LNCaP clone FGC (cell line): Measurements from ENCODE around the gene KCNN1.

Experiments
- DNase-seq: peaks from one replicate; pipeline ENCODE4 v3.0.0-alpha.2; 2011; ENCODE audit warnings: low read depth
- H3K4me3 ChIP-seq: 2 replicates; pipeline ENCODE4 v1.5.1; 2011; ENCODE audit warnings: mild to moderate bottlenecking, low read depth, low read length, control low read depth
- CTCF ChIP-seq: IDR thresholded peaks from 2 replicates; pipeline ENCODE4 v1.5.1; 2012; ENCODE audit warnings: mild to moderate bottlenecking; ENCODE audit not compliant: control insufficient read depth, insufficient read depth; ENCODE audit errors: extremely low read depth

Gene KCNN1

GRCh38 chr19:17973759-17974158 lies 6.9 kb downstream of the KCNN1 start:
- H3K4me3 ChIP-seq: no peak overlapping the region
- DNase-seq: no peak
- no peak for TF ChIP-seq CTCF

- DNase-seq: no peak
- no peak for TF ChIP-seq CTCF
- no peak overlapping the region for H3K4me3 ChIP-seq
Measured at GRCh38 chr19:17974551-17974950, 7.6 kb downstream of the KCNN1 start.

- TF ChIP-seq CTCF: no peak
- no peak overlapping the region for H3K4me3 ChIP-seq
- DNase-seq: no peak
Measured at GRCh38 chr19:17975032-17975431, 8.1 kb downstream of the KCNN1 start.

GRCh38 chr19:17977021-17977420 lies 10.1 kb downstream of the KCNN1 start:
- H3K4me3 ChIP-seq: no peak overlapping the region
- TF ChIP-seq CTCF: no peak
- no peak for DNase-seq

GRCh38 chr19:17977488-17977887 lies 10.6 kb downstream of the KCNN1 start:
- TF ChIP-seq CTCF: no peak
- peak; percentile 79 for DNase-seq
- H3K4me3 ChIP-seq: no peak overlapping the region

GRCh38 chr19:17981611-17982010 lies 14.7 kb downstream of the KCNN1 start:
- DNase-seq: no peak
- no peak overlapping the region for H3K4me3 ChIP-seq
- no peak for TF ChIP-seq CTCF

- H3K4me3 ChIP-seq: no peak overlapping the region
- no peak for DNase-seq
- no peak for TF ChIP-seq CTCF
Measured at GRCh38 chr19:17982430-17982829, 15.5 kb downstream of the KCNN1 start.
